ENCODE results near the gene ZNF674. TPM values are rescaled to one million over a fixed set of nuclear protein-coding genes. Genes with fewer than 3 reads are reported as not detected.
"Not testable (repeated sequence)": the region's sequence is repeated elsewhere in the genome, so short reads cannot be mapped to it uniquely, and the experiment has no call there.

ZNF674 gene
- total RNA-seq, 2 experiments from 2014 or later, result 1.7 to 2.0 TPM

DNA sequence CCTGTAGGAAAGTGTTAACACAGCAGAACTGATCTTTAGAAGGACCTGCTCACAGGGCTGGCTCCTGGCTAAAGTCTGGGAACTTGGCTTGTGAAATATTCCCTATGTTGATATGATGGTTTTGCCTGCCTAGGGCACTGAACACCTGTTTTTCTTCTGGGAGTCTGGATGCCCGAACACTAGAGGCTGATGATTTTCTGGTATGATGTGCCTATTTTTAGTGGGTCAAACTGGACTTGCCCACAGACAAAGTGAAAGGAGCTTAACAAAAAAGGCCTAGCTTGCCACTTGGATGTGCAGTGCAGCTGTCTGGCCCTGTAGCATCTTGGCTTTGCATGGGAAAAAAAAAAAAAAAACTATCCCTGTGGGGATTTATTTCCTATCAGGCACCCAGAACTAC, 39.1 kb downstream of the ZNF674 start:
- Mint-ChIP-seq H3K4me3 (no peak overlapping the region), H3K4me1 (ENCODE audit: low read depth) (no peaks in the 10 kb centered on the region), H3K36me3 (ENCODE audit: low read depth) (peaks cover 24% of the 10 kb centered on the region), H3K27me3 (no peaks in the 10 kb centered on the region), H3K27ac (no peak overlapping the region), H3K9me3 (peaks cover 17% of the 10 kb centered on the region)
- TF ChIP-seq, protein P1, sequence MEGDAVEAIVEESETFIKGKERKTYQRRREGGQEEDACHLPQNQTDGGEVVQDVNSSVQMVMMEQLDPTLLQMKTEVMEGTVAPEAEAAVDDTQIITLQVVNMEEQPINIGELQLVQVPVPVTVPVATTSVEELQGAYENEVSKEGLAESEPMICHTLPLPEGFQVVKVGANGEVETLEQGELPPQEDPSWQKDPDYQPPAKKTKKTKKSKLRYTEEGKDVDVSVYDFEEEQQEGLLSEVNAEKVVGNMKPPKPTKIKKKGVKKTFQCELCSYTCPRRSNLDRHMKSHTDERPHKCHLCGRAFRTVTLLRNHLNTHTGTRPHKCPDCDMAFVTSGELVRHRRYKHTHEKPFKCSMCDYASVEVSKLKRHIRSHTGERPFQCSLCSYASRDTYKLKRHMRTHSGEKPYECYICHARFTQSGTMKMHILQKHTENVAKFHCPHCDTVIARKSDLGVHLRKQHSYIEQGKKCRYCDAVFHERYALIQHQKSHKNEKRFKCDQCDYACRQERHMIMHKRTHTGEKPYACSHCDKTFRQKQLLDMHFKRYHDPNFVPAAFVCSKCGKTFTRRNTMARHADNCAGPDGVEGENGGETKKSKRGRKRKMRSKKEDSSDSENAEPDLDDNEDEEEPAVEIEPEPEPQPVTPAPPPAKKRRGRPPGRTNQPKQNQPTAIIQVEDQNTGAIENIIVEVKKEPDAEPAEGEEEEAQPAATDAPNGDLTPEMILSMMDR (IDR thresholded peaks at IDR 0.05), result no peak
- CTCF ChIA-PET, result no interaction called here
- POLR2A ChIA-PET, result no interaction called here
- intact Hi-C loops (cut with micrococcal nuclease), result no loop called here
- no peak for ATAC-seq
- no peak for DNase-seq

DNA sequence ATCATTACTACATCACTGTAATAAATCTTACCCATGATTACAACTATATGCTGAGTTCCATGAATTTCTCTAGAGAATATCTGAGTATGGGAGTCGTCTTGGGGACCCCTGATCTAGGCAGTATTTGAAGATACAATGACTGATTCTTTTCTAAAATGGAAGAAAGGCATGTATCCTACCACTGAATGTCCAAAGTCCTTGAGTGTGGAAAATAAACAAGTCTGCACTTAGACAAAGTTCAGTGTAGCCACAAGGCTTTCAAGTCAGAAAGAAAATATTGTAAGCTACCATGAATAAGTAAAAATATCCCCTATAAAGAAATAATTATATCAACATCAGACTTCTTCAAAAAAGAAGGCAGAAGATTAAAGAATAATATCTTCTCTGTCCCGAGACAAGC, 42.4 kb downstream of the ZNF674 start:
- Mint-ChIP-seq H3K9me3 (peaks cover 25% of the 10 kb centered on the region), H3K4me3 (no peak overlapping the region), H3K4me1 (ENCODE audit: low read depth) (no peaks in the 10 kb centered on the region), H3K27ac (no peak overlapping the region), H3K27me3 (no peaks in the 10 kb centered on the region), H3K36me3 (ENCODE audit: low read depth) (peaks cover 33% of the 10 kb centered on the region)
- DNase-seq, result no peak
- CTCF ChIA-PET, result no interaction called here
- POLR2A ChIA-PET, result no interaction called here
- ATAC-seq, result no peak
- intact Hi-C loops (cut with micrococcal nuclease), result no loop called here
- TF ChIP-seq, protein P1 (IDR thresholded peaks at IDR 0.05), result no peak

DNA sequence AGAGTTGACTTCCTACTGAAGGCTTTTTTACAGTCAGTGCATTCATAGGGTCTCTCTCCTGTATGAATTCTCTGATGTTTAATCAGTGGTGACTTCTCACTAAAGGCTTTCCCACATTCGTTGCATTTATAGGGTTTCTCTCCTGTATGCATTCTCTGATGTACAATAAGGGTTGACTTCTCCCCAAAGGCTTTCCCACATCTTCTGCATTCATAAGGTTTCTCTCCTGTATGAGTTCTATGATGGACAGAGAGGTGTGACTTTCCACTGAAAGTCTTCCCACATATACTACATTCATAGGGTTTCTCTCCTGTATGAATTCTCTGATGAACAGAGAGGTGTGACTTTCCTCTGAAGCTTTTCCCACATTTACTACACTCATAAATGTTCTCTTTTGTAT, 45.2 kb downstream of the ZNF674 start:
- Mint-ChIP-seq H3K4me3 (no peak overlapping the region), H3K27me3 (no peaks in the 10 kb centered on the region), H3K27ac (no peak overlapping the region), H3K36me3 (ENCODE audit: low read depth) (peaks cover 35% of the 10 kb centered on the region), H3K9me3 (peaks cover 25% of the 10 kb centered on the region), H3K4me1 (ENCODE audit: low read depth) (no peaks in the 10 kb centered on the region)
- CTCF ChIA-PET, result no interaction called here
- DNase-seq (no peak), ATAC-seq (no peak)
- intact Hi-C loops (cut with micrococcal nuclease), result no loop called here
- TF ChIP-seq, protein P1 (IDR thresholded peaks at IDR 0.05), result no peak
- POLR2A ChIA-PET, result no interaction called here

DNA sequence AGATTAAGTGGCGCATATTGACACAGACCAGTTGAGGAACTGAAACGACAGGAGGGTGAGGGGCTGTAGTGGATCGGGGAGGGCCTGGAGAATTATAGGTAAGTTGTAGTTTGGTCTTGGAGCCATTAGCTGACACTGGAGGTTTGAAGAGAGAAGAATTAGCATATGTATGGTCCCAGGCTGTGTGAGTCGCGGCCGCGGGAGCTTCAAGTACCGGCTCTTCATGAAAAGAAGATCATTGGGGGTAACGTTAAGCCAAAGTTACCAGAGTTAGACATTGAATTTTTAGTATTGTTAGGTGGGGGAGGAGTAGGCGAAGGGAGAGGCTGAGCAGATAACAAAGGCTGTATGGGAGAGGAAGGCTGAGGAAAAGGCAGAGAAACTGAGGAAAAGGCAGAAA, 56.5 kb downstream of the ZNF674 start:
- no peak overlapping the region for H3K27ac Mint-ChIP-seq
- DNase-seq (no peak), ATAC-seq (no peak)
- TF ChIP-seq, protein P1 (IDR thresholded peaks at IDR 0.05), result no peak
- no peak overlapping the region for H3K4me3 Mint-ChIP-seq
- H3K36me3 Mint-ChIP-seq (ENCODE audit: low read depth), result peaks cover 35% of the 10 kb centered on the region
- ChIA-PET CTCF (no interaction called here), POLR2A (no interaction called here)
- H3K27me3 Mint-ChIP-seq, result no peaks in the 10 kb centered on the region
- peaks cover 19% of the 10 kb centered on the region for H3K9me3 Mint-ChIP-seq
- peaks cover 3% of the 10 kb centered on the region for H3K4me1 Mint-ChIP-seq (ENCODE audit: low read depth)
- intact Hi-C loops (cut with micrococcal nuclease), result no loop called here

DNA sequence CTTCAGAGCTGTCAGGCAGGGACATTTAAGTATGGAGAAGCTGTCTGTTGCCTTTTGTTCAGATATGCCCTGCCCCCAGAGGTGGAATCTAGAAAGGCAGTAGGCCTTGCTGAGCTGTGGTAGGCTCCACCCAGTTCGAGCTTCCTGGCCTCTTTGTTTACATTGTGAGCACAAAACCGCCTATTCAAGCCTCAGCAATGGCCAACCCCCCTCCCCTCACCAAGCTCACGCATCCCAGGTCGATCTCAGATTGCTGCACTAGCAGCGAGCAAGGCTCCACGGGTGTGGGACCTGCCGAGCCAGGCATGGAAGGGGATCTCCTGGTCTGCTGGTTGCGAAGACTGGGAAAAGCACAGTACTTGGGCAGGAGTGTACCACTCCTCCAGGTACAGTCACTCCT, 59.3 kb downstream of the ZNF674 start:
- peaks cover 3% of the 10 kb centered on the region for H3K4me1 Mint-ChIP-seq (ENCODE audit: low read depth)
- CTCF ChIA-PET, result no interaction called here
- intact Hi-C loops (cut with micrococcal nuclease), result no loop called here
- TF ChIP-seq, protein P1 (IDR thresholded peaks at IDR 0.05), result no peak
- ATAC-seq (no peak), DNase-seq (no peak)
- POLR2A ChIA-PET, result no interaction called here
- peaks cover 51% of the 10 kb centered on the region for H3K36me3 Mint-ChIP-seq (ENCODE audit: low read depth)
- H3K9me3 Mint-ChIP-seq, result peaks cover 17% of the 10 kb centered on the region
- no peaks in the 10 kb centered on the region for H3K27me3 Mint-ChIP-seq
- H3K4me3 Mint-ChIP-seq, result no peak overlapping the region
- H3K27ac Mint-ChIP-seq, result no peak overlapping the region

DNA sequence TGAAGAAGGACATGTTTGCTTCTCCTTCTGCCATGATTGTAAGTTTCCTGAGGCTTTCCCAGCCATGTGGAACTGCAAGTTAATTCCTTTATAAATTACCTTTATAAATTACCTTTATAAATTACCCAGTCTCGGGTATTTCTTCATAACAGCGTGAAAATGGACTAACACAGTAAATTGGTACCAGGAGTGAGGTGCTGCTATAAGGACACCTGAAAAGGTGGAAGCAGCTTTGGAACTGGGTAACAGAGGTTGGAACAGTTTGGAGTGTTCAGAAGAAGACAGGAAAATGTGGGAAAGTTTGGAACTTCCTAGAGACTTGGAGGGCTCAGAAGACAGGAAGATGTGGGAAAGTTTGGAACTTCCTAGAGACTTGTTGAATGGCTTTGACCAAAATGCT, 66.6 kb downstream of the ZNF674 start:
- H3K4me3 Mint-ChIP-seq, DNase-seq: not testable (repeated sequence)

More for the DNA sequence above, 66.6 kb downstream of the ZNF674 start:
- intact Hi-C loops (cut with micrococcal nuclease); H3K9me3 Mint-ChIP-seq; POLR2A ChIA-PET; H3K27ac Mint-ChIP-seq; H3K27me3 Mint-ChIP-seq; CTCF ChIA-PET; H3K4me1 Mint-ChIP-seq (ENCODE audit: low read depth); ATAC-seq: not testable (repeated sequence)
- peaks cover 42% of the 10 kb centered on the region for H3K36me3 Mint-ChIP-seq (ENCODE audit: low read depth)

Data from activated CD8-positive, alpha-beta T cell treated with anti-CD3 and anti-CD28 coated beads for 36 hours (primary cell).